Gastroesophageal sphincter (tissue), 4 donors: Measurements from ENCODE around the gene TMEM51. TPM values are rescaled to one million over a fixed set of nuclear protein-coding genes. Genes with fewer than 3 reads are reported as not detected.

Source experiments
- ATAC-seq: fragments of 150-250 bp; one replicate; pipeline ENCODE4 v1.9.1; 2016; ENCODE audit warnings: mild to moderate bottlenecking, moderate library complexity
- H3K27ac ChIP-seq, 4 donors: fragments of 200-600 bp; sonication (generic) in 3 of 4; 1 replicate in 3 of 4; 2 replicates in 1 of 4; pipeline ENCODE4 v1.5.1; 2016 to 2019
- H3K27me3 ChIP-seq: fragments of 200-600 bp; sonication (generic); one replicate; pipeline ENCODE4 v1.5.1; 2019
- H3K36me3 ChIP-seq, 2 donors: fragments of 200-600 bp; sonication (generic); one replicate each; pipeline ENCODE4 v1.5.1; 2019; ENCODE audit warnings: control low read depth in 1 of 2
- H3K4me1 ChIP-seq, 3 donors: fragments of 200-600 bp; sonication (generic); 1 replicate in 2 of 3; 2 replicates in 1 of 3; pipeline ENCODE4 v1.5.1; 2016 to 2019; ENCODE audit warnings: control low read depth in 2 of 3
- H3K4me3 ChIP-seq, 2 donors: fragments of 200-600 bp; sonication (generic); one replicate each; pipeline ENCODE4 v1.5.1; 2019; ENCODE audit warnings: mild to moderate bottlenecking in 1 of 2, moderate library complexity in 1 of 2
- H3K9me3 ChIP-seq, 3 donors: fragments of 200-600 bp; sonication (generic); one replicate each; pipeline ENCODE4 v1.5.1; 2017 to 2019; ENCODE audit warnings: control low read depth in 2 of 3
- EP300 ChIP-seq: sonication (generic); formaldehyde crosslinking; IDR thresholded peaks from one replicate; pipeline ENCODE4 v1.6.1; 2017; ENCODE audit warnings: antibody characterized with exemption, mild to moderate bottlenecking
- POLR2A ChIP-seq, 2 donors: fragments of 450-650 bp; IDR thresholded peaks; one replicate each; pipeline ENCODE4 v1.6.1; 2017; ENCODE audit warnings: antibody characterized with exemption in 2 of 2, mild to moderate bottlenecking in 2 of 2, moderate library complexity in 1 of 2
- POLR2AphosphoS5 ChIP-seq: sonication (generic); formaldehyde crosslinking; IDR thresholded peaks from one replicate; pipeline ENCODE4 v1.6.1; 2017; ENCODE audit warnings: antibody characterized with exemption
- WGBS, 2 donors: methylation state at CpG; one replicate each; pipeline ENCODE4 v1.1.5; 2018; ENCODE audit warnings: low coverage in 1 of 2; 5-methylcytosine and 5-hydroxymethylcytosine counted together
- total RNA-seq, 4 donors: library from RNA; depleted of rRNA; stranded (reverse); fragments of >200 nt; gene quantifications; one replicate each; pipeline ENCODE4 v1.1.0, GENCODE V29; 2016
- TF ChIP-seq, protein P1 (sequence below), 4 experiments: fragments of 200-600 bp in 2 of 4; fragments of 450-650 bp in 2 of 4; sonication (generic) in 1 of 4; IDR thresholded peaks; one replicate each; pipeline ENCODE4 v1.5.1; 2017 to 2019; ENCODE audit warnings: antibody characterized with exemption in 4 of 4, mild to moderate bottlenecking in 2 of 4, moderate library complexity in 2 of 4

Gene TMEM51
- total RNA-seq, 4 donors from 2014 or later: 12.6 to 34.7 (median 17.7) TPM

DNA sequence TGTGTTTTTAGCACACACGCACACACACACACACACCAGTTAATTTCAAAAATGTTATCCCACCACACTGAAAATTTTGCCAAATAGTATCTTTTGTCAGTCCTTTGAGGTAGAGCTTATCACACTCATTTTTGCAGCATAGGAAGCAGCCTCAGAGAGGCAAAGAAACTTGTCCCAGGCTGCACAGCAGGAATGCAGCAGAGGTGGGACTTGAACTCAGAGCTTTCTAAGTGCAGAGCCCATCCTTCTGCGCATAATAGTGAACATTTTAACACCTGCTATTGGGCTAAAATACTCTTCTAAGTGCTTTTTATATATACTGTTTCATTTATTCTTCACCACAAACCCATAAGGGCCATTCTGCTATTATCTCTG lies 108.4 kb downstream of the TMEM51 start:
- Histone ChIP-seq H3K27ac (peak overlapping the region in 1 of 4 donors; percentile 24), H3K4me1 (peaks cover 0 to 24% (median 3%) of the 10 kb centered on the region in 3 donors)
- WGBS, 2 donors: 100% methylated on average over 1 of the region's 2 CpGs; no CpG with 5 or more reads in 1 of the 2 donors

DNA sequence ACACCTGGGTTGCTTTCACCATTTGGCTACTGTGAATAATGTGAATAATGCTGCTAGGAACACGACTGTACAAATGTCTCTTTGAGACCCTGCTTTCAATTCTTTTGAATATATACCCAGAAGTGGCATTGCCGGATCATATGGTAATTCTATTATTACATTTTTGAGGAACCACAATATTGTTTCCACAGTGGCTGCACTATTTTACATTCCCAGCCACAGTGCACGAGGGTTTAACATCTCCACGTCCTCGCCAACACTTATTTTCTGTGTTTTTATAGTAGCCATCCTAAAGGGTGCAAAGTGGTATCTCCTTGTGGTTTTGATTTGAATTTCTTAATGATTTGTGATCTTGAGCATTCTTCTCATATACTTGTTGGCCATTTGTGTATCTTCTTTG lies 109.2 kb downstream of the TMEM51 start:
- ATAC-seq: no peak
- H3K4me1 ChIP-seq: peaks cover 0 to 24% (median 3%) of the 10 kb centered on the region in 3 donors
- no peaks in the 10 kb centered on the region for H3K9me3 ChIP-seq
- no peak overlapping the region for H3K27ac ChIP-seq
- WGBS, 2 donors: 74 to 86% methylated on average over 4 of the region's 5 CpGs
- H3K36me3 ChIP-seq: no peaks in the 10 kb centered on the region
- H3K4me3 ChIP-seq: no peak overlapping the region
- TF ChIP-seq POLR2AphosphoS5: no peak
- TF ChIP-seq EP300: no peak
- TF ChIP-seq, protein P1, sequence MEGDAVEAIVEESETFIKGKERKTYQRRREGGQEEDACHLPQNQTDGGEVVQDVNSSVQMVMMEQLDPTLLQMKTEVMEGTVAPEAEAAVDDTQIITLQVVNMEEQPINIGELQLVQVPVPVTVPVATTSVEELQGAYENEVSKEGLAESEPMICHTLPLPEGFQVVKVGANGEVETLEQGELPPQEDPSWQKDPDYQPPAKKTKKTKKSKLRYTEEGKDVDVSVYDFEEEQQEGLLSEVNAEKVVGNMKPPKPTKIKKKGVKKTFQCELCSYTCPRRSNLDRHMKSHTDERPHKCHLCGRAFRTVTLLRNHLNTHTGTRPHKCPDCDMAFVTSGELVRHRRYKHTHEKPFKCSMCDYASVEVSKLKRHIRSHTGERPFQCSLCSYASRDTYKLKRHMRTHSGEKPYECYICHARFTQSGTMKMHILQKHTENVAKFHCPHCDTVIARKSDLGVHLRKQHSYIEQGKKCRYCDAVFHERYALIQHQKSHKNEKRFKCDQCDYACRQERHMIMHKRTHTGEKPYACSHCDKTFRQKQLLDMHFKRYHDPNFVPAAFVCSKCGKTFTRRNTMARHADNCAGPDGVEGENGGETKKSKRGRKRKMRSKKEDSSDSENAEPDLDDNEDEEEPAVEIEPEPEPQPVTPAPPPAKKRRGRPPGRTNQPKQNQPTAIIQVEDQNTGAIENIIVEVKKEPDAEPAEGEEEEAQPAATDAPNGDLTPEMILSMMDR (IDR thresholded peaks at IDR 0.05): no peak
- no peak for TF ChIP-seq POLR2A (IDR thresholded peaks at IDR 0.05)
- H3K27me3 ChIP-seq: no peaks in the 10 kb centered on the region

More for the DNA sequence above, 108.4 kb downstream of the TMEM51 start:
- ATAC-seq: no peak
- Histone ChIP-seq H3K27me3 (no peaks in the 10 kb centered on the region), H3K36me3 (no peaks in the 10 kb centered on the region), H3K4me3 (no peak overlapping the region), H3K9me3 (no peaks in the 10 kb centered on the region)
- TF ChIP-seq EP300: no peak
- TF ChIP-seq POLR2A (IDR thresholded peaks at IDR 0.05): no peak
- TF ChIP-seq, protein P1 (IDR thresholded peaks at IDR 0.05): no peak
- no peak for TF ChIP-seq POLR2AphosphoS5

DNA sequence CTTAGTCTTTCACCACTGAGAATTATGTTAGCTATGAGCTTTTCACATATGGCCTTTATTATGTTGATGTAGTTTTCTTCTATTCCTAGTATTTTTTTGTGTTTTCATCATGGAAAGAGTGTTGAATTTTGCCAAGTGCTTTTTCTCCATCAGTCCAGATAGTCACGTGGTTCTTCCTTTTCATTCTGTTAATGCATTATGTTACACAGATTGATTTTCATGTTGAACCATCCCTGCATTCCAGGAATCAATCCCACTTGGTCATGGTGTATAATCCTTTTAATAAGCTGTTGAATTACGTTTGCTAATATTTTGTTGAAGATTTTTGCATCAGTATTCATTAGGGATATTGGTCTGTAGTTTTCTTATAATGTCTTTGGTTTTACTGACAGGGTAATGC lies 111.2 kb downstream of the TMEM51 start:
- TF ChIP-seq POLR2A (IDR thresholded peaks at IDR 0.05): no peak
- TF ChIP-seq EP300: no peak
- TF ChIP-seq POLR2AphosphoS5: no peak
- TF ChIP-seq, protein P1 (IDR thresholded peaks at IDR 0.05): no peak
- Histone ChIP-seq H3K27me3 (no peaks in the 10 kb centered on the region), H3K4me1 (peaks cover 0 to 13% (median 0%) of the 10 kb centered on the region in 3 donors), H3K4me3 (no peak overlapping the region), H3K36me3 (no peaks in the 10 kb centered on the region), H3K27ac (no peak overlapping the region), H3K9me3 (no peaks in the 10 kb centered on the region)
- no peak for ATAC-seq
- 82 to 100% methylated on average over 2 of the region's 2 CpGs for WGBS, 2 donors

Other genes starting within 250 kb of the TMEM51 start
- 1 to 10 TPM in 1 of 4 donors, not detected in 3; 1.1 TPM for gene FHAD1, start 93.5 kb downstream of the TMEM51 start, total RNA-seq